AG10803 (cell line): ENCODE data around the gene KRTAP1-3.
"Not testable (repeated sequence)": the region's sequence is repeated elsewhere in the genome, so short reads cannot be mapped to it uniquely, and the experiment has no call there.

Source experiments
- DNase-seq: peaks from one replicate; pipeline ENCODE4 v3.0.0; 2010; ENCODE audit warnings: low read depth
- H3K4me3 ChIP-seq: 2 replicates; pipeline ENCODE4 v1.5.1; 2011; ENCODE audit warnings: mild to moderate bottlenecking, low read length, control low read depth
- CTCF ChIP-seq: conservative IDR thresholded peaks from 2 replicates; pipeline ENCODE4 v1.5.1; 2011; ENCODE audit warnings: mild to moderate bottlenecking, low read length, control low read depth, inconsistent platforms

The KRTAP1-3 gene, protein sequence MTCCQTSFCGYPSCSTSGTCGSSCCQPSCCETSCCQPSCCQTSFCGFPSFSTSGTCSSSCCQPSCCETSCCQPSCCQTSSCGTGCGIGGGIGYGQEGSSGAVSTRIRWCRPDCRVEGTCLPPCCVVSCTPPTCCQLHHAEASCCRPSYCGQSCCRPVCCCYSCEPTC

GRCh38 chr17:41034346-41034935 is at the start of gene KRTAP1-3:
KRTAP1-3 (minus strand) TSS chr17:41034874; CDS start chr17:41034821, 53 bp downstream.
- H3K4me3 ChIP-seq, DNase-seq: not testable (repeated sequence)

- H3K4me3 ChIP-seq, DNase-seq: not testable (repeated sequence)
These were observed 49.6 kb upstream of the KRTAP1-3 start, which contains the start of gene KRTAP4-7 for GRCh38 chr17:41084100-41084856. KRTAP4-7 (plus strand) TSS chr17:41084150; CDS start chr17:41084207, 57 bp downstream.

DNA sequence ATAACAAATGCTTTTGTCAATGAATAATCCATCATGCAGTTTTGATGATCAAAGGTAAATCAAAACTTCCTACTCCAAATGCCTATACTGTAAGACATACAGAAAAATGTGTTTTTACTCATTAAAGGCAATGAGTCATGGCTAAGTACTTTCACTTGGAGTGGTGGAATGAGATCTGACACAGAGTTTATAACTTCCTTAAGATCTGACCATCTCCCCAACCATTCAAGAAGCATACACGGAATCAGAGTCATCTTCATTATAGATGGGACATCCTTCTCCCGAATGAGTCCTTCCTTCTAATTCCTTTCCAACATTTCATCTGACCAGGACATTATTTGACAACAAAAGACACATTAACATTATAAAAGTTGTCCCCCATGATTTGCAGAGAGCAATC is 48.8 kb upstream of the KRTAP1-3 start:
- H3K4me3 ChIP-seq, result not testable (repeated sequence)
- peak; percentile 52 for DNase-seq

- H3K4me3 ChIP-seq, result no peak overlapping the region
- peak; percentile 35 for DNase-seq
- TF ChIP-seq CTCF, result no peak
These were observed 48.0 kb upstream of the KRTAP1-3 start for GRCh38 chr17:41082626-41083025.

DNA sequence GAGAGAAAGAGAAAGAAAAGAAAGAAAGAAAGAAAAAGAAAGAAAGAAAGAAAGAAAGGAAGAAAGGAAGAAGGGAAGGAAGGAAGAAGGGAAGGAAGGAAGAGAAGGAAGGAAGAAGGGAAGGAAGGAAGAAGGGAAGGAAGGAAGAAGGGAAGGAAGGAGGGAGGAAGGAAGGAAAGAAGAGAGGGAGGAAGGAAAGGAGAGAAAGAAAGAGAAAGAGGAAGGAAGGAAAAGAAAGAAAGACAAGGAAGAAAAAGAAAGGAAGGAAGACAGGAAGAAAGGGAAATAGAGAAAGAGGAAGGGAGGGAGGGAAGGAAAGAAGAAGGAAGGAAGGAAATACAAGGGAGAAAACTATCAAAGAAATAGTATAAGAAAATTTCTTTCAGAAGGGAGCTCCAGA is 42.1 kb upstream of the KRTAP1-3 start:
- no peak overlapping the region for H3K4me3 ChIP-seq
- TF ChIP-seq CTCF, result no peak
- DNase-seq, result no peak

DNA sequence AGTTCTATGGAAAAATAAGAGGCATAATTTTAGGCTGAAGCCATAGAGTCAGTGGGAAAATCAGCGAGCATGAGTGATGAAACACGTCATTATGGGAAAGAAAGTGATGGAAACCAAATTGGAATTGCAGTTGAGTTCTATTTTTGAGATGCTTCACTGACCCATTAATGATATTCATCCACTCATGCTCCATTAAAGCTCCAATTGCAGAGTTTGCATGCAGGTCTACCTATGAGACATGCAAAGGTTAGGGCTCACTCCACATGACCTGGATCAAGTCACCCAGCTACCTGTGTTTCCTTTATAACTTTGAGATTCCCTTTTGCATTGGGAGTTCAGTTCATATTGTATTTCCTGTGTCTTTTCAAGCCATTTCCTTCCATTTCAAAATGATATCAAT is 39.0 kb upstream of the KRTAP1-3 start:
- no peak for TF ChIP-seq CTCF
- H3K4me3 ChIP-seq, result no peak overlapping the region
- no peak for DNase-seq

GRCh38 chr17:41071606-41072360 is 37.1 kb upstream of the KRTAP1-3 start:
- no peak overlapping the region for H3K4me3 ChIP-seq
- no peak for TF ChIP-seq CTCF
- no peak for DNase-seq

DNA sequence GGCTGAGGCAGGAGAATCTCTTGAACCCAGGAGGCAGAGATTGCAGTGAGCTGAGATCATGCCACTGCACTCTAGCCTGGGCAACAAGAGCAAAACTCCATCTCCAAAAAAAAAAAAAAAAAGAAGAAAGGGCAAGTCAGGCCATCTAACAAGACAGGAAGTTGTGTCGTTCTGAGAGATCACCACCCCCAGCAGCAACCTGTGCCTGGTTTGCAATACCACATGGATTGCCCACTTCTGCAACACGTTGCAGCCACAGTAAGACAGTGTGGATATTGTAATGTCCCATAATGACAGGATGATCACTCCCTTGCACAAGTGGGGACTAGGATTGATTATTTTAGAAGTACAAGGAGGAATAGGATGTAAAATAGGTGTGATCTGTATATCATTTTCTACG is 34.4 kb upstream of the KRTAP1-3 start:
- no peak overlapping the region for H3K4me3 ChIP-seq
- no peak for DNase-seq
- no peak for TF ChIP-seq CTCF
